SK-N-SH (cell line): Measurements from ENCODE around the gene AP1M2. TPM values are rescaled to one million over a fixed set of nuclear protein-coding genes. Genes with fewer than 3 reads are reported as not detected.

Experiments
- CTCF ChIA-PET: fragments of 300-600, 350-600 bp; formaldehyde crosslinking; extraction: SDS; loops from one replicate; lab custom pipeline; 2021; lab: Yijun Ruan, JAX
- POLR2A ChIA-PET: fragments of 350-600 bp; sonication (Branson Sonifier 250); formaldehyde crosslinking; extraction: SDS; loops from one replicate; lab custom pipeline; 2020; ENCODE audit warnings: antibody characterized with exemption, inconsistent platforms; lab: Yijun Ruan, JAX
- DNase-seq: peaks from one replicate; pipeline ENCODE4 v3.0.0; 2012
- H2AFZ ChIP-seq: fragments of 200-600 bp; sonication (generic); 2 replicates; pipeline ENCODE4 v1.8.1; 2016; ENCODE audit warnings: antibody characterized with exemption, mild to moderate bottlenecking, low read depth
- H3F3A ChIP-seq: fragments of 200-600 bp; sonication (generic); replicated peaks from 2 replicates; pipeline ENCODE3; 2016; ENCODE audit warnings: antibody characterized with exemption, mild to moderate bottlenecking; ENCODE audit not compliant: insufficient read depth
- H3K27ac ChIP-seq, 2 experiments: fragments of 200-500 bp in 1 of 2; fragments of 200-600 bp in 1 of 2; sonication (Bioruptor generic) in 1 of 2; sonication (generic), shearing (Covaris generic) in 1 of 2; 2 replicates each; pipeline versions ENCODE4 v1.5.1 to v1.6.1; 2014 to 2016; ENCODE audit warnings: low read depth in 2 of 2, inconsistent platforms in 1 of 2, low read length in 1 of 2, mild to moderate bottlenecking in 1 of 2, mixed read lengths in 1 of 2
- H3K27me3 ChIP-seq: fragments of 200-600 bp; sonication (generic), shearing (Covaris generic); 2 replicates; pipeline ENCODE4 v1.6.1; 2016; ENCODE audit warnings: mixed run types; ENCODE audit not compliant: insufficient read depth
- H3K36me3 ChIP-seq, 2 experiments: fragments of 200-500 bp in 1 of 2; fragments of 200-600 bp in 1 of 2; sonication (Bioruptor generic) in 1 of 2; sonication (generic) in 1 of 2; replicated peaks in 1 of 2; 2 replicates each; pipeline versions ENCODE3 to v1.5.1; 2014 to 2016; ENCODE audit warnings: low read length in 1 of 2, mild to moderate bottlenecking in 1 of 2; ENCODE audit not compliant: insufficient read depth in 2 of 2, control insufficient read depth in 1 of 2
- H3K4me1 ChIP-seq, 2 experiments: fragments of 200-500 bp in 1 of 2; fragments of 200-600 bp in 1 of 2; sonication (Bioruptor generic) in 1 of 2; sonication (generic), shearing (Covaris generic) in 1 of 2; 2 replicates each; pipeline versions ENCODE4 v1.5.1 to v1.6.1; 2014 to 2016; ENCODE audit warnings: low read depth in 1 of 2, low read length in 1 of 2, mixed run types in 1 of 2; ENCODE audit not compliant: insufficient read depth in 2 of 2, control insufficient read depth in 1 of 2
- H3K4me2 ChIP-seq: fragments of 200-600 bp; sonication (generic), shearing (Covaris generic); 2 replicates; pipeline ENCODE4 v1.6.1; 2017; ENCODE audit warnings: mixed run types
- H3K4me3 ChIP-seq, 2 experiments: fragments of 200-500 bp in 1 of 2; fragments of 200-600 bp in 1 of 2; sonication (Bioruptor generic) in 1 of 2; sonication (generic), shearing (Covaris generic) in 1 of 2; 2 replicates each; pipeline versions ENCODE4 v1.5.1 to v1.8.1; 2014 to 2016; ENCODE audit warnings: low read depth in 2 of 2, inconsistent platforms in 1 of 2, low read length in 1 of 2, mild to moderate bottlenecking in 1 of 2, mixed read lengths in 1 of 2, moderate library complexity in 1 of 2
- H3K79me2 ChIP-seq: fragments of 200-600 bp; sonication (generic); 2 replicates; pipeline ENCODE4 v1.8.1; 2017; ENCODE audit warnings: mild to moderate bottlenecking; ENCODE audit not compliant: insufficient read depth
- H3K9ac ChIP-seq: fragments of 200-600 bp; sonication (generic); 2 replicates; pipeline ENCODE4 v1.6.1; 2017; ENCODE audit warnings: mixed run types
- H3K9me2 ChIP-seq: fragments of 200-600 bp; sonication (generic); 2 replicates; pipeline ENCODE4 v1.6.1; 2017; ENCODE audit warnings: mixed run types
- H3K9me3 ChIP-seq: fragments of 200-600 bp; sonication (generic); 2 replicates; pipeline ENCODE4 v1.6.1; 2017; ENCODE audit warnings: mixed run types, mild to moderate bottlenecking, moderate library complexity
- H4K20me1 ChIP-seq: fragments of 200-600 bp; sonication (generic); 2 replicates; pipeline ENCODE4 v1.6.1; 2017; ENCODE audit warnings: mild to moderate bottlenecking, mixed run types; ENCODE audit not compliant: insufficient read depth
- EZH2phosphoT487 ChIP-seq: fragments of 200-600 bp; sonication (generic); IDR thresholded peaks from 2 replicates; pipeline ENCODE4 v1.6.1; 2017; ENCODE audit warnings: low read depth, mixed run types, mild to moderate bottlenecking, antibody characterized with exemption, moderate library complexity, borderline replicate concordance
- JUND ChIP-seq: IDR thresholded peaks from 2 replicates; pipeline ENCODE4 v1.4.0; 2012
- TAF1 ChIP-seq: IDR thresholded peaks from 2 replicates; pipeline ENCODE4 v1.6.1; 2012; ENCODE audit warnings: low read depth, mild to moderate bottlenecking, low read length, moderate library complexity, borderline replicate concordance
- TEAD4 ChIP-seq: IDR thresholded peaks from 2 replicates; pipeline ENCODE4 v1.4.0; 2012; ENCODE audit warnings: mild to moderate bottlenecking, borderline replicate concordance; ENCODE audit not compliant: insufficient read depth
- WGBS: methylation state at CpG from one replicate; pipeline ENCODE4 v1.1.6; 2017; ENCODE audit warnings: low lambda C conversion rate; 5-methylcytosine and 5-hydroxymethylcytosine counted together
- polyA plus RNA-seq, 3 experiments: library from polyadenylated mRNA; depleted of rRNA; stranded (reverse); fragments of >200 nt; gene quantifications; 2 replicates each; pipeline ENCODE4 v1.2.3, GENCODE V29; 2012
- TF ChIP-seq, protein P1 (sequence below): fragments of 150-350 bp; IDR thresholded peaks from 2 replicates; pipeline ENCODE4 v1.6.1; 2017; ENCODE audit warnings: antibody characterized with exemption, low read length, low read depth, borderline replicate concordance
- TF ChIP-seq, protein P2 (sequence below): IDR thresholded peaks from 2 replicates; pipeline ENCODE4 v1.4.0; 2012; ENCODE audit warnings: low read depth, borderline replicate concordance
- TF ChIP-seq, protein P3 (sequence below): fragments of 200-600 bp; sonication (generic); IDR thresholded peaks from 2 replicates; pipeline ENCODE4 v1.6.1; 2017; ENCODE audit warnings: antibody characterized with exemption, mild to moderate bottlenecking, moderate library complexity

Gene AP1M2
- polyA plus RNA-seq, 1 of the 3 experiments (the other 2 are of a cell fraction) = 0.30 TPM

DNA sequence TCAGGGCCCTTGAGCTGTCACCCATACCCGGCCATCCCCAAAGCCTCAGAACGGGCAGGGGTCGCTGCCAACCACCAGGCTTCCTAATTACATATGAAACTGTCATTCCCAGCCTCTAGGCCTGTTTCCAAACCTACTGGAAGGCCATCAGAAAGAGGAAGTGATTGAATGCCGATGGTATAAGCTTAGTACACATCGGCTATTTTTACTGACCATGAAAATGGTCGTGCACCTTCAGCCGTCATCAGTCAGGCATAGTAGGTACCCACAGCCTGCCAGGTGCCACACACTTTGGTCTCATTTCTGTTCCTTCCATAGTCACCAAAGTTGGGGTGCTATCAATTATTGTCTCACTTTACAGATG lies 31.5 kb downstream of the AP1M2 start (continued):
- TF ChIP-seq TEAD4 = no peak

DNA sequence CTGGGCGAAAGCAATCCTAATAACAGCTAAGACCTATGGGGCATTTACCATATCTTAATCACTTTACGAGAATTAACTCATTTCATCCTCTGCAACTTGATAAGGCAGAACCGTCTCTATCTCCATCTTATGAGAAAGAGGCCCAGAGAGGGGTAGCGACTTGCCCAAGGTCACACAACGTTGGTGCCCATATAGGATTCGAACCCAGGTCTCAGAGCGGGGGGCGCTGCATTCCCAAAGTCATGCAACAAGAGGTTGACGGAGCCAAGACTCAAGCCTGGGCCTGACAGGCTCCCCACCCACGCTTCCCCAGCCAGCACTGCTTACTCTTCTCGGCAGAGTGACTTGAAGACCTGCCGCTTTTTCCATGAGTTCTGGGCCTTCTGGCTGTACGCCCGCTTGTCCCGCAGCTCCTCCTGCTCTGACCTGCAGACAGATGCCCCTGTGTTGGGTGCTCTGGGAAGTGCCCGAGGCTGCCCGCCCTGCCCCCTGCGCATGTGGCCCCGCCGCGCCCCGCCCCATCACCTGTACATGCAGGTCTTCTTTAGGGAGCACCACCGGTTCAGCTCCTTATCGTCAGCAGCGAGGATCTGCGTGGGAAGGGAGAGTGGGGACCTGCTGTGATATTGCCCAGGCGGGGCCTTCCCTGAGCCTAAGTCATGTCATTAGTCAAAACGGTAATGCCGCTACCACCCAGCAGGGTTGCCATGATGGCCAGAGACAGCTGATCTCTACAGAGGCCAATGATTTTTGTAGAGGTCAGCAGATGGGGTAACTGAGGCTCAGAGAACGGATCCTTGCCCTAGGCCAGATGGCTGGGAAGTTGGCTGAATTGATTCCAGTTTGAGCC lies 32.1 kb downstream of the AP1M2 start:
- CTCF ChIA-PET = interaction anchor here (1.0 to 2.0 kb wide), 4 partner anchors 9 to 27 kb away, joined by 3 to 6 read pairs (median 4); no protein-coding TSS in a partner anchor
- Histone ChIP-seq H3K27ac (no peak overlapping the region), H3K4me1 (no peaks in the 10 kb centered on the region), H3K4me3 (no peak overlapping the region), H3K79me2 (no peaks in the 10 kb centered on the region), H3K9me2 (no peaks in the 10 kb centered on the region), H3F3A (peaks cover 8% of the 10 kb centered on the region), H3K36me3 (peaks cover 30 to 45% of the 10 kb centered on the region in 2 experiments), H2AFZ (no peak overlapping the region), H3K9me3 (no peaks in the 10 kb centered on the region), H4K20me1 (0 out of 2 replicates have a peak, but pooled peaks cover 3% of the 10 kb centered on the region), H3K27me3 (no peaks in the 10 kb centered on the region), H3K9ac (no peak overlapping the region), H3K4me2 (no peak overlapping the region)
- no peak for TF ChIP-seq TAF1
- TF ChIP-seq, protein P1, sequence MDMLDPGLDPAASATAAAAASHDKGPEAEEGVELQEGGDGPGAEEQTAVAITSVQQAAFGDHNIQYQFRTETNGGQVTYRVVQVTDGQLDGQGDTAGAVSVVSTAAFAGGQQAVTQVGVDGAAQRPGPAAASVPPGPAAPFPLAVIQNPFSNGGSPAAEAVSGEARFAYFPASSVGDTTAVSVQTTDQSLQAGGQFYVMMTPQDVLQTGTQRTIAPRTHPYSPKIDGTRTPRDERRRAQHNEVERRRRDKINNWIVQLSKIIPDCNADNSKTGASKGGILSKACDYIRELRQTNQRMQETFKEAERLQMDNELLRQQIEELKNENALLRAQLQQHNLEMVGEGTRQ = no peak
- TF ChIP-seq JUND = no peak
- TF ChIP-seq, protein P2, sequence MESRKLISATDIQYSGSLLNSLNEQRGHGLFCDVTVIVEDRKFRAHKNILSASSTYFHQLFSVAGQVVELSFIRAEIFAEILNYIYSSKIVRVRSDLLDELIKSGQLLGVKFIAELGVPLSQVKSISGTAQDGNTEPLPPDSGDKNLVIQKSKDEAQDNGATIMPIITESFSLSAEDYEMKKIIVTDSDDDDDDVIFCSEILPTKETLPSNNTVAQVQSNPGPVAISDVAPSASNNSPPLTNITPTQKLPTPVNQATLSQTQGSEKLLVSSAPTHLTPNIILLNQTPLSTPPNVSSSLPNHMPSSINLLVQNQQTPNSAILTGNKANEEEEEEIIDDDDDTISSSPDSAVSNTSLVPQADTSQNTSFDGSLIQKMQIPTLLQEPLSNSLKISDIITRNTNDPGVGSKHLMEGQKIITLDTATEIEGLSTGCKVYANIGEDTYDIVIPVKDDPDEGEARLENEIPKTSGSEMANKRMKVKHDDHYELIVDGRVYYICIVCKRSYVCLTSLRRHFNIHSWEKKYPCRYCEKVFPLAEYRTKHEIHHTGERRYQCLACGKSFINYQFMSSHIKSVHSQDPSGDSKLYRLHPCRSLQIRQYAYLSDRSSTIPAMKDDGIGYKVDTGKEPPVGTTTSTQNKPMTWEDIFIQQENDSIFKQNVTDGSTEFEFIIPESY = no peak
- no peak for TF ChIP-seq EZH2phosphoT487
- TF ChIP-seq, protein P3, sequence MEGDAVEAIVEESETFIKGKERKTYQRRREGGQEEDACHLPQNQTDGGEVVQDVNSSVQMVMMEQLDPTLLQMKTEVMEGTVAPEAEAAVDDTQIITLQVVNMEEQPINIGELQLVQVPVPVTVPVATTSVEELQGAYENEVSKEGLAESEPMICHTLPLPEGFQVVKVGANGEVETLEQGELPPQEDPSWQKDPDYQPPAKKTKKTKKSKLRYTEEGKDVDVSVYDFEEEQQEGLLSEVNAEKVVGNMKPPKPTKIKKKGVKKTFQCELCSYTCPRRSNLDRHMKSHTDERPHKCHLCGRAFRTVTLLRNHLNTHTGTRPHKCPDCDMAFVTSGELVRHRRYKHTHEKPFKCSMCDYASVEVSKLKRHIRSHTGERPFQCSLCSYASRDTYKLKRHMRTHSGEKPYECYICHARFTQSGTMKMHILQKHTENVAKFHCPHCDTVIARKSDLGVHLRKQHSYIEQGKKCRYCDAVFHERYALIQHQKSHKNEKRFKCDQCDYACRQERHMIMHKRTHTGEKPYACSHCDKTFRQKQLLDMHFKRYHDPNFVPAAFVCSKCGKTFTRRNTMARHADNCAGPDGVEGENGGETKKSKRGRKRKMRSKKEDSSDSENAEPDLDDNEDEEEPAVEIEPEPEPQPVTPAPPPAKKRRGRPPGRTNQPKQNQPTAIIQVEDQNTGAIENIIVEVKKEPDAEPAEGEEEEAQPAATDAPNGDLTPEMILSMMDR = 0 out of 2 replicates have a peak, but pooled peaks have one; percentile 13
- 89% methylated on average over 23 of the region's 30 CpGs for WGBS
- DNase-seq = no peak
- POLR2A ChIA-PET = no interaction called here
